Caco-2 (cell line): Measurements from ENCODE around the gene FRMD8. TPM values are rescaled to one million over a fixed set of nuclear protein-coding genes. Genes with fewer than 3 reads are reported as not detected.

Experiments
- BruUV-seq: library from RNA; stranded (reverse); fragments of 400-500 nt; replicated peaks from 2 replicates; lab custom pipeline; 2021; lab: Mats Ljungman, UMichigan
- CTCF ChIA-PET: fragments of 300-600 bp; sonication (Branson Sonifier 250); formaldehyde crosslinking; loops from one replicate; lab custom pipeline; 2022; ENCODE audit warnings: antibody characterized with exemption; lab: Charles Lee
- POLR2A ChIA-PET: fragments of 300-600 bp; sonication (Branson Sonifier 250); formaldehyde crosslinking; loops from one replicate; lab custom pipeline; 2022; ENCODE audit warnings: antibody characterized with exemption; lab: Charles Lee
- DNase-seq, 2 experiments: peaks; one replicate each; pipeline versions ENCODE4 v3.0.0 to v3.0.0-alpha.2; 2020 to 2022
- H3K27me3 ChIP-seq: replicated peaks from 2 replicates; pipeline ENCODE4 v1.6.0; 2011; ENCODE audit warnings: low read length; ENCODE audit not compliant: control insufficient read depth, insufficient read depth
- H3K36me3 ChIP-seq: 2 replicates; pipeline ENCODE4 v1.5.1; 2011; ENCODE audit warnings: low read length; ENCODE audit not compliant: control insufficient read depth, insufficient read depth
- H3K4me1 ChIP-seq: fragments of 250-450 bp; sonication (Bioruptor Pico); 2 replicates; pipeline ENCODE4 v1.5.1; 2020; ENCODE audit warnings: mild to moderate bottlenecking
- H3K4me3 ChIP-seq: 2 replicates; pipeline ENCODE4 v1.5.1; 2011; ENCODE audit warnings: low read depth, mild to moderate bottlenecking, control low read depth, low read length
- H3K9me3 ChIP-seq: fragments of 250-450 bp; sonication (Bioruptor Pico); 2 replicates; pipeline ENCODE4 v1.5.1; 2020; ENCODE audit warnings: mild to moderate bottlenecking, moderate library complexity
- H3K27ac Mint-ChIP-seq: one replicate; pipeline ENCODE4 v1.8.0; 2022; ENCODE audit warnings: mixed read lengths; ENCODE audit not compliant: unreplicated experiment
- H3K27me3 Mint-ChIP-seq: one replicate; pipeline ENCODE4 v1.8.0; 2022; ENCODE audit warnings: mixed read lengths; ENCODE audit not compliant: insufficient read depth, unreplicated experiment
- H3K36me3 Mint-ChIP-seq: one replicate; pipeline ENCODE4 v1.8.0; 2022; ENCODE audit warnings: mild to moderate bottlenecking, mixed read lengths; ENCODE audit not compliant: insufficient read depth, unreplicated experiment
- H3K4me1 Mint-ChIP-seq: one replicate; pipeline ENCODE4 v1.8.0; 2022; ENCODE audit warnings: low read depth, mixed read lengths; ENCODE audit not compliant: unreplicated experiment
- H3K4me3 Mint-ChIP-seq: one replicate; pipeline ENCODE4 v1.8.0; 2022; ENCODE audit warnings: mild to moderate bottlenecking, moderate library complexity, mixed read lengths; ENCODE audit not compliant: unreplicated experiment
- H3K9me3 Mint-ChIP-seq: one replicate; pipeline ENCODE4 v1.8.0; 2022; ENCODE audit warnings: mixed read lengths; ENCODE audit not compliant: unreplicated experiment
- CTCF ChIP-seq, 2 experiments: fragments of 200-600 bp in 1 of 2; IDR thresholded peaks; 1 replicate in 1 of 2; 2 replicates in 1 of 2; pipeline versions ENCODE4 v1.5.1 to v1.8.0; 2011 to 2022; ENCODE audit warnings: antibody characterized with exemption in 1 of 2, control low read depth in 1 of 2, inconsistent platforms in 1 of 2, low read depth in 1 of 2, low read length in 1 of 2, mild to moderate bottlenecking in 1 of 2, moderate library complexity in 1 of 2; ENCODE audit not compliant: insufficient read depth in 1 of 2, severe bottlenecking in 1 of 2, unreplicated experiment in 1 of 2
- intact Hi-C: fragments of 100-400 bp; cut with micrococcal nuclease; formaldehyde crosslinking; loops from one replicate; pipeline ENCODE4 v1.10.0; 2022; ENCODE audit not compliant: unreplicated experiment
- total RNA-seq: library from RNA; stranded (reverse); gene quantifications from 2 replicates; pipeline ENCODE4 v1.2.3, GENCODE V29; 2022

FRMD8 gene
- total RNA-seq, 1 experiment from 2014 or later = 38.2 TPM

- Histone ChIP-seq H3K4me1 (peaks cover 3% of the 10 kb centered on the region), H3K36me3 (peaks cover 1% of the 10 kb centered on the region; the same call in 1 of the 2 replicates), H3K27me3 (no peaks in the 10 kb centered on the region), H3K9me3 (no peaks in the 10 kb centered on the region), H3K4me3 (no peak overlapping the region)
- Mint-ChIP-seq H3K27ac (peak overlapping the region; percentile 55), H3K9me3 (no peaks in the 10 kb centered on the region), H3K36me3 (peaks cover 95% of the 10 kb centered on the region), H3K4me3 (no peak overlapping the region), H3K4me1 (peaks cover 40% of the 10 kb centered on the region), H3K27me3 (no peaks in the 10 kb centered on the region)
- no peak for TF ChIP-seq CTCF (IDR thresholded peaks at IDR 0.05; ENCODE audit: insufficient read depth in 1 of 2, low read depth in 1 of 2, low read length in 1 of 2, severe bottlenecking in 1 of 2, unreplicated experiment in 1 of 2)
- BruUV-seq = no TSS peak
- ChIA-PET POLR2A (no interaction called here), CTCF (interaction anchor here (1.0 kb wide), 1 partner anchor 51 kb away, joined by 3 read pairs; no protein-coding TSS in a partner anchor)
- intact Hi-C loops = no loop called here
- DNase-seq = no peak
Observed at GRCh38 chr11:65435981-65436411, 49.6 kb downstream of the FRMD8 start.

GRCh38 chr11:65436412-65437032 lies 50.1 kb downstream of the FRMD8 start:
- H3K36me3 Mint-ChIP-seq = peaks cover 94% of the 10 kb centered on the region
- H3K4me3 Mint-ChIP-seq = no peak overlapping the region
- BruUV-seq = no TSS peak
- no peaks in the 10 kb centered on the region for H3K9me3 Mint-ChIP-seq
- no peaks in the 10 kb centered on the region for H3K27me3 Mint-ChIP-seq
- TF ChIP-seq CTCF (IDR thresholded peaks at IDR 0.05; ENCODE audit: insufficient read depth in 1 of 2, low read depth in 1 of 2, low read length in 1 of 2, severe bottlenecking in 1 of 2, unreplicated experiment in 1 of 2) = no peak
- H3K36me3 ChIP-seq = peaks cover 1% of the 10 kb centered on the region; the same call in 1 of the 2 replicates
- intact Hi-C loops = no loop called here
- no peak overlapping the region for H3K4me3 ChIP-seq
- H3K27ac Mint-ChIP-seq = peak overlapping the region; percentile 55
- H3K27me3 ChIP-seq = no peaks in the 10 kb centered on the region
- H3K4me1 ChIP-seq = peaks cover 8% of the 10 kb centered on the region
- no peak for DNase-seq
- POLR2A ChIA-PET = interaction anchor here (0.6 to 0.9 kb wide), 2 partner anchors 19 to 32 kb away, joined by 3 read pairs; no protein-coding TSS in a partner anchor
- no peaks in the 10 kb centered on the region for H3K9me3 ChIP-seq
- CTCF ChIA-PET = interaction anchor here (0.6 to 1.0 kb wide), 2 partner anchors 51 to 160 kb away, joined by 3 to 6 read pairs; no protein-coding TSS in a partner anchor
- peaks cover 44% of the 10 kb centered on the region for H3K4me1 Mint-ChIP-seq

GRCh38 chr11:65437436-65438227 lies 51.2 kb downstream of the FRMD8 start:
- peaks cover 44% of the 10 kb centered on the region for H3K4me1 Mint-ChIP-seq
- peaks cover 20% of the 10 kb centered on the region for H3K4me1 ChIP-seq
- no peaks in the 10 kb centered on the region for H3K9me3 ChIP-seq
- no peaks in the 10 kb centered on the region for H3K9me3 Mint-ChIP-seq
- BruUV-seq = no TSS peak
- DNase-seq = no peak
- intact Hi-C loops = no loop called here
- POLR2A ChIA-PET = interaction anchor here (1.0 kb wide), 1 partner anchor 61 kb away, joined by 3 read pairs; the partner anchor contains the start of gene MALAT1
- no peak overlapping the region for H3K4me3 ChIP-seq
- H3K4me3 Mint-ChIP-seq = peak overlapping the region; percentile 37
- H3K27ac Mint-ChIP-seq = peak overlapping the region; percentile 40
- CTCF ChIA-PET = no interaction called here
- no peaks in the 10 kb centered on the region for H3K27me3 ChIP-seq
- no peaks in the 10 kb centered on the region for H3K27me3 Mint-ChIP-seq
- peaks cover 94% of the 10 kb centered on the region for H3K36me3 Mint-ChIP-seq
- H3K36me3 ChIP-seq = peaks cover 1% of the 10 kb centered on the region; the same call in 1 of the 2 replicates
- TF ChIP-seq CTCF (IDR thresholded peaks at IDR 0.05; ENCODE audit: insufficient read depth in 1 of 2, low read depth in 1 of 2, low read length in 1 of 2, severe bottlenecking in 1 of 2, unreplicated experiment in 1 of 2) = no peak
